NCI-H2171 (cell line): Measurements from ENCODE around the gene DDX31.
"Not testable (repeated sequence)": the region's sequence is repeated elsewhere in the genome, so short reads cannot be mapped to it uniquely, and the experiment has no call there.

Experiments
- DNase-seq: peaks from one replicate; lab custom pipeline; 2025; lab: John Stamatoyannopoulos, UW

The DDX31 gene

GRCh38 chr9:132578367-132578932 lies 91.3 kb downstream of the DDX31 start:
- DNase-seq, result no peak

GRCh38 chr9:132577119-132577518 lies 92.7 kb downstream of the DDX31 start:
- DNase-seq, result no peak

- DNase-seq, result no peak
Observed at GRCh38 chr9:132575811-132576210, 94.0 kb downstream of the DDX31 start.

- DNase-seq, result peak; percentile 89
Observed at GRCh38 chr9:132575005-132575609, 94.7 kb downstream of the DDX31 start.

- no peak for DNase-seq
Observed at GRCh38 chr9:132572921-132573320, 96.9 kb downstream of the DDX31 start.

GRCh38 chr9:132571806-132572600 lies 97.8 kb downstream of the DDX31 start:
- no peak for DNase-seq

- not testable (repeated sequence) for DNase-seq
Observed at GRCh38 chr9:132568787-132569186, 101.0 kb downstream of the DDX31 start.

GRCh38 chr9:132564526-132564925 lies 105.3 kb downstream of the DDX31 start:
- DNase-seq, result no peak

GRCh38 chr9:132562306-132562573 lies 107.5 kb downstream of the DDX31 start:
- no peak for DNase-seq

GRCh38 chr9:132560616-132561202 lies 109.1 kb downstream of the DDX31 start:
- DNase-seq, result peak; percentile 56

- DNase-seq, result no peak
Observed at GRCh38 chr9:132559711-132560110, 110.1 kb downstream of the DDX31 start.

- DNase-seq, result no peak
Observed at GRCh38 chr9:132557159-132557558, 112.6 kb downstream of the DDX31 start.

GRCh38 chr9:132556714-132557113 lies 113.1 kb downstream of the DDX31 start:
- no peak for DNase-seq

- no peak for DNase-seq
Observed at GRCh38 chr9:132556235-132556634, 113.5 kb downstream of the DDX31 start.

GRCh38 chr9:132555528-132555927 lies 114.3 kb downstream of the DDX31 start:
- DNase-seq, result no peak

GRCh38 chr9:132554755-132555154 lies 115.0 kb downstream of the DDX31 start:
- no peak for DNase-seq

GRCh38 chr9:132552041-132552440 lies 117.7 kb downstream of the DDX31 start:
- DNase-seq, result no peak

GRCh38 chr9:132551556-132551955 lies 118.2 kb downstream of the DDX31 start:
- no peak for DNase-seq

GRCh38 chr9:132548751-132549640 lies 120.8 kb downstream of the DDX31 start:
- DNase-seq, result no peak

- DNase-seq, result no peak
Observed at GRCh38 chr9:132547976-132548730, 121.6 kb downstream of the DDX31 start.

- DNase-seq, result no peak
Observed at GRCh38 chr9:132547436-132547835, 122.3 kb downstream of the DDX31 start.
